GM12891 (cell line): ENCODE data around the gene ALK.

Experiments used
- PAX5 ChIP-seq: IDR thresholded peaks from 2 replicates; pipeline ENCODE4 v1.6.1; 2011; ENCODE audit warnings: low read length, moderate library complexity, mild to moderate bottlenecking; ENCODE audit not compliant: insufficient read depth, severe bottlenecking
- POLR2A ChIP-seq: IDR thresholded peaks from 2 replicates; pipeline ENCODE4 v1.6.1; 2011; ENCODE audit warnings: low read depth, low read length, control low read depth
- POLR2AphosphoS5 ChIP-seq: IDR thresholded peaks from 2 replicates; pipeline ENCODE4 v1.6.1; 2011; ENCODE audit warnings: low read depth, low read length, control low read depth
- POU2F2 ChIP-seq: IDR thresholded peaks from 2 replicates; pipeline ENCODE4 v1.6.1; 2011; ENCODE audit warnings: low read depth, mild to moderate bottlenecking, control low read depth, low read length, moderate library complexity
- TAF1 ChIP-seq: IDR thresholded peaks from 2 replicates; pipeline ENCODE4 v1.6.1; 2011; ENCODE audit warnings: low read depth, low read length, control low read depth

GRCh38 chr2:29931818-29932217 lies 10.4 kb upstream of the ALK start:
- no peak for TF ChIP-seq POU2F2
- TF ChIP-seq TAF1, result no peak
- no peak for TF ChIP-seq POLR2A
- TF ChIP-seq POLR2AphosphoS5, result no peak
- TF ChIP-seq PAX5, result no peak
